ENCODE measurements around the gene BANP.
"Not testable (repeated sequence)": the region's sequence is repeated elsewhere in the genome, so short reads cannot be mapped to it uniquely, and the experiment has no call there.

BANP gene

GRCh38 chr16:87950765-87951551 is at the start of gene BANP:
Gene BANP, plus strand, starts transcription at chr16:87951434. Its CDS starts 23,682 bp downstream, at chr16:87975116.
- DNase-seq (ENCODE audit: low read depth) = peak; percentile 94
- TF ChIP-seq CTCF (IDR thresholded peaks at IDR 0.05; ENCODE audit: control insufficient read depth, insufficient read depth, low read depth, low read length, missing control alignments) = peak; percentile 37
- H3K4me3 ChIP-seq (ENCODE audit: control insufficient read depth, low read depth, low read length) = peak within 1 kb of the TSS; percentile 80

GRCh38 chr16:87904963-87905362 is 46.3 kb upstream of the BANP start:
- DNase-seq (ENCODE audit: low read depth); H3K4me3 ChIP-seq (ENCODE audit: control insufficient read depth, low read depth, low read length): not testable (repeated sequence)

GRCh38 chr16:87905521-87905920 is 45.7 kb upstream of the BANP start:
- not testable (repeated sequence) for DNase-seq (ENCODE audit: low read depth); H3K4me3 ChIP-seq (ENCODE audit: control insufficient read depth, low read depth, low read length)

GRCh38 chr16:87908101-87908500 is 43.1 kb upstream of the BANP start:
- DNase-seq (ENCODE audit: low read depth); H3K4me3 ChIP-seq (ENCODE audit: control insufficient read depth, low read depth, low read length): not testable (repeated sequence)

- H3K4me3 ChIP-seq (ENCODE audit: control insufficient read depth, low read depth, low read length); DNase-seq (ENCODE audit: low read depth): not testable (repeated sequence)
- TF ChIP-seq CTCF (IDR thresholded peaks at IDR 0.05; ENCODE audit: control insufficient read depth, insufficient read depth, low read depth, low read length, missing control alignments) = peak; percentile 87
Observed at GRCh38 chr16:87909203-87909935, 41.9 kb upstream of the BANP start.

GRCh38 chr16:87911106-87911763 is 40.0 kb upstream of the BANP start:
- peak; percentile 59 for DNase-seq (ENCODE audit: low read depth)
- not testable (repeated sequence) for H3K4me3 ChIP-seq (ENCODE audit: control insufficient read depth, low read depth, low read length)

- not testable (repeated sequence) for DNase-seq (ENCODE audit: low read depth); H3K4me3 ChIP-seq (ENCODE audit: control insufficient read depth, low read depth, low read length)
Observed at GRCh38 chr16:87912691-87913090, 38.5 kb upstream of the BANP start.

GRCh38 chr16:87914021-87914725 is 37.1 kb upstream of the BANP start:
- DNase-seq (ENCODE audit: low read depth); H3K4me3 ChIP-seq (ENCODE audit: control insufficient read depth, low read depth, low read length): not testable (repeated sequence)

GRCh38 chr16:87914812-87915211 is 36.4 kb upstream of the BANP start:
- no peak for DNase-seq (ENCODE audit: low read depth)
- TF ChIP-seq CTCF (IDR thresholded peaks at IDR 0.05; ENCODE audit: control insufficient read depth, insufficient read depth, low read depth, low read length, missing control alignments) = no peak
- H3K4me3 ChIP-seq (ENCODE audit: control insufficient read depth, low read depth, low read length) = no peak overlapping the region
